Measurements from ENCODE around the gene RBM20.

DNA sequence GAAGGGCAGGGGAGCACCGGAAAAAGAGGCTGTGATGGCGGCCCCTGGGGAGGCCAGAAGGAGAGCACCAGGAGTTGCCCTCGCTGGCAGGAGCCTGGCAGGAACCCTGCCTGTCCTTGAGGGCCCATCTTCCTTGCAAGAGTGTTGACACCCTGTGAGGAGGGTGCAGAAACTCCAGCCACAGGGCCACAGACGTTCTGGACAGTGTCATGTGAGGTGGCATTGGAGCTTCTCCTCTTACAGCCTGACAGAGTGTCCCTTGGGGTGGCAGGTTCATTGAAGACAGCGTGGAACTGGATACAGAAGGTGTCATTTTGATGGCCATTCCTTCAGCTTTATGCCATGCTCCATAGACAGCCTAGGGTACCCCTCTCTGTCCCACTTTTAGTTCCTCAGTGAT lies 54.2 kb downstream of the RBM20 start:
- no peak for TF ChIP-seq POLR2A (IDR thresholded peaks at IDR 0.05)
- TF ChIP-seq, protein P1, sequence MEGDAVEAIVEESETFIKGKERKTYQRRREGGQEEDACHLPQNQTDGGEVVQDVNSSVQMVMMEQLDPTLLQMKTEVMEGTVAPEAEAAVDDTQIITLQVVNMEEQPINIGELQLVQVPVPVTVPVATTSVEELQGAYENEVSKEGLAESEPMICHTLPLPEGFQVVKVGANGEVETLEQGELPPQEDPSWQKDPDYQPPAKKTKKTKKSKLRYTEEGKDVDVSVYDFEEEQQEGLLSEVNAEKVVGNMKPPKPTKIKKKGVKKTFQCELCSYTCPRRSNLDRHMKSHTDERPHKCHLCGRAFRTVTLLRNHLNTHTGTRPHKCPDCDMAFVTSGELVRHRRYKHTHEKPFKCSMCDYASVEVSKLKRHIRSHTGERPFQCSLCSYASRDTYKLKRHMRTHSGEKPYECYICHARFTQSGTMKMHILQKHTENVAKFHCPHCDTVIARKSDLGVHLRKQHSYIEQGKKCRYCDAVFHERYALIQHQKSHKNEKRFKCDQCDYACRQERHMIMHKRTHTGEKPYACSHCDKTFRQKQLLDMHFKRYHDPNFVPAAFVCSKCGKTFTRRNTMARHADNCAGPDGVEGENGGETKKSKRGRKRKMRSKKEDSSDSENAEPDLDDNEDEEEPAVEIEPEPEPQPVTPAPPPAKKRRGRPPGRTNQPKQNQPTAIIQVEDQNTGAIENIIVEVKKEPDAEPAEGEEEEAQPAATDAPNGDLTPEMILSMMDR (IDR thresholded peaks at IDR 0.05), result no peak

Measured in thyroid gland (tissue), 4 donors.